HG02938 (cell line): ENCODE measurements around the gene CCDC184.
"Not testable (repeated sequence)": the region's sequence is repeated elsewhere in the genome, so short reads cannot be mapped to it uniquely, and the experiment has no call there.

Source experiments
- ATAC-seq: cut with Tn5 transposase; IDR thresholded peaks from one replicate; pipeline ENCODE4 v1.9.1; 2021; ENCODE audit warnings: mild to moderate bottlenecking, moderate library complexity; ENCODE audit not compliant: unreplicated experiment

CCDC184 gene

GRCh38 chr12:48201516-48201915, 18.1 kb downstream of the CCDC184 start:
- ATAC-seq: no peak

GRCh38 chr12:48202766-48203165, 19.3 kb downstream of the CCDC184 start:
- ATAC-seq: no peak

- no peak for ATAC-seq
Observed at GRCh38 chr12:48203192-48203591, 19.7 kb downstream of the CCDC184 start, which contains the start of gene OR10AD1. OR10AD1 (minus strand) TSS chr12:48203292; CDS start chr12:48203292, 0 bp downstream.

GRCh38 chr12:48209495-48209894, 26.1 kb downstream of the CCDC184 start:
- not testable (repeated sequence) for ATAC-seq

- no peak for ATAC-seq
Observed at GRCh38 chr12:48216785-48217184, 33.3 kb downstream of the CCDC184 start.

- no peak for ATAC-seq
Observed at GRCh38 chr12:48219631-48220030, 36.2 kb downstream of the CCDC184 start.

GRCh38 chr12:48220701-48221100, 37.3 kb downstream of the CCDC184 start:
- ATAC-seq: no peak

- no peak for ATAC-seq
Observed at GRCh38 chr12:48221645-48222044, 38.2 kb downstream of the CCDC184 start.

- not testable (repeated sequence) for ATAC-seq
Observed at GRCh38 chr12:48224533-48224932, 41.1 kb downstream of the CCDC184 start.

GRCh38 chr12:48231169-48231958, 47.9 kb downstream of the CCDC184 start:
- ATAC-seq: not testable (repeated sequence)
